Brain microvascular endothelial cell (primary cell): ENCODE measurements around the gene CHRNB4.

Source experiments
- DNase-seq: peaks from one replicate; pipeline ENCODE4 v3.0.0-alpha.2; 2020
- H3K27ac ChIP-seq: fragments of 250-450 bp; sonication (Bioruptor Pico); 2 replicates; pipeline ENCODE4 v1.5.1; 2020; ENCODE audit warnings: mild to moderate bottlenecking, moderate library complexity
- H3K27me3 ChIP-seq: fragments of 250-450 bp; sonication (Bioruptor Pico); replicated peaks from 2 replicates; pipeline ENCODE4 v1.5.1; 2020; ENCODE audit warnings: mild to moderate bottlenecking
- H3K36me3 ChIP-seq: fragments of 250-450 bp; sonication (Bioruptor Pico); replicated peaks from 2 replicates; pipeline ENCODE4 v1.5.1; 2020; ENCODE audit warnings: mild to moderate bottlenecking
- H3K4me3 ChIP-seq: 2 replicates; pipeline ENCODE4 v1.5.1; 2011; ENCODE audit warnings: low read depth, mild to moderate bottlenecking, control low read depth, low read length, moderate library complexity
- CTCF ChIP-seq: IDR thresholded peaks from 2 replicates; pipeline ENCODE4 v1.5.1; 2011; ENCODE audit warnings: low read depth, mild to moderate bottlenecking, moderate library complexity, low read length, control low read depth, inconsistent platforms; ENCODE audit errors: missing control alignments
- in situ Hi-C: cut with HindIII; loops from 2 replicates; pipeline ENCODE4 v1.10.0; 2017; ENCODE audit warnings: low sequenced_read_pairs, low pct_ligation_motif_present

Gene CHRNB4

DNA sequence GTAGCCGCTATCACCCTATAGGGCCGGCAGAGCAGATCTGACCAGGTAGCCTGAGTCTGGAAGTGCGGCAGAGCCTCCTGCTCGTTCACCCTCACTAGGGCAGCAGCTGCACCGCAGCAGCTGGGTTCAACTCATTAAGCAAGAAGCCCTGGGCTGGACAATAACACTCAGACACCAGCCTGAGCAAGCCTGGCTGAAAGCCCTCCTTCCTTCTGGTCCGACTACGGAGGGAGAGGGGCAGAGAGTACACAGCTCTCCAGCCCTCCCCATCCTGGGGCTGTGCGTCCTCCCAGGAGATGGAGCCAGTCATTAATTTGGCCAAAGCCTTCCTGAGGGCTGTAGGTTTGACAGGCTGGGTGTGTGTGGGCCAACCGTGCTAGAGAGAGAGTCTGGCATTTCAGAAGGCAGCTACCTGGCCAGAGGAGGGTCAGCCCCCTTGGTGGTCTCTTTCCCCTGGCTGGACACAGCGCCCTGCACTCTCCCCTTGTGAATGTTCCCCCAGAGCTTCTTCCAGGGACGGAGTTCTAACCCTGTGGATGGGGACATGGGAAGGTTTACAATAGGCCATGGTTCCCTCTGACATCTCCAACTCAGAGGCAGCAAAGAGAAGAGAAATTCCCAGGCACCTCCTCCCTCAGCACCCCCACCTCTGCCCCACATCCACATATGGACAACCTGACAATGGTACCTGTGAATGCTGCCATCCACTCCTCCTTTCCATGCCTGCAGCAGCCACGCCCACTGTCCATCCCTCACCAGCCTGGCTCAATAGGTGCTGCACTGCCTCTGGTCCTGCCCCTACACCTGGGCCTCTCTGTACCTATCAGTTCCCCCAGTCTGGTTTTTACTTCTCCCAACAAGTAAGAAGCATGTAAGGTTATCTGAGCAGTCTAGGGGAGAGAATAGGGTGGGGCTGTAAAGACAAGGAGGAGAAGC, 6.5 kb downstream of the CHRNB4 start:
- Histone ChIP-seq H3K4me3 (no peak overlapping the region), H3K36me3 (no peaks in the 10 kb centered on the region), H3K27me3 (peaks cover 2% of the 10 kb centered on the region), H3K27ac (no peak overlapping the region)
- DNase-seq: no peak
- TF ChIP-seq CTCF: no peak
- in situ Hi-C loops: no loop called here

DNA sequence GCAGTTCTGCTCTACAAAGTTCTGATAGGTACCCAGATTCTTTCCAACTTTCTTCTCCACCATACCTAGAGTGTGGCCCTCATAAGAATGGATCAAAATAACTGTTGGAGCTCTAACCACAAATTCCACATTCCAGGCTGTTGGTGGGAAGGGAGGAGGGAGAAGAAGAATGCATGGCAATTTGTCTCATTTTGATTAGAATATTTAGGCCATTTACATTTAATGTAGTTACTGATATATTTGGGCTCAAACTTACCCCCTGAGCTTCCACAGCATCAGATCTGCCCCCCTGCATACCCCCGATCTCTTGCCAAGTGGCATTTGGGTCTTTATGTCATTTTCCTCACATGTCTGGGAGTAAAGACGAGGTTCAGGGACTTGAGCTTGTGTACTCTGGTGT, 7.7 kb downstream of the CHRNB4 start:
- peaks cover 3% of the 10 kb centered on the region for H3K27me3 ChIP-seq
- in situ Hi-C loops: no loop called here
- TF ChIP-seq CTCF: no peak
- H3K27ac ChIP-seq: no peak overlapping the region
- H3K4me3 ChIP-seq: no peak overlapping the region
- no peaks in the 10 kb centered on the region for H3K36me3 ChIP-seq
- no peak for DNase-seq

DNA sequence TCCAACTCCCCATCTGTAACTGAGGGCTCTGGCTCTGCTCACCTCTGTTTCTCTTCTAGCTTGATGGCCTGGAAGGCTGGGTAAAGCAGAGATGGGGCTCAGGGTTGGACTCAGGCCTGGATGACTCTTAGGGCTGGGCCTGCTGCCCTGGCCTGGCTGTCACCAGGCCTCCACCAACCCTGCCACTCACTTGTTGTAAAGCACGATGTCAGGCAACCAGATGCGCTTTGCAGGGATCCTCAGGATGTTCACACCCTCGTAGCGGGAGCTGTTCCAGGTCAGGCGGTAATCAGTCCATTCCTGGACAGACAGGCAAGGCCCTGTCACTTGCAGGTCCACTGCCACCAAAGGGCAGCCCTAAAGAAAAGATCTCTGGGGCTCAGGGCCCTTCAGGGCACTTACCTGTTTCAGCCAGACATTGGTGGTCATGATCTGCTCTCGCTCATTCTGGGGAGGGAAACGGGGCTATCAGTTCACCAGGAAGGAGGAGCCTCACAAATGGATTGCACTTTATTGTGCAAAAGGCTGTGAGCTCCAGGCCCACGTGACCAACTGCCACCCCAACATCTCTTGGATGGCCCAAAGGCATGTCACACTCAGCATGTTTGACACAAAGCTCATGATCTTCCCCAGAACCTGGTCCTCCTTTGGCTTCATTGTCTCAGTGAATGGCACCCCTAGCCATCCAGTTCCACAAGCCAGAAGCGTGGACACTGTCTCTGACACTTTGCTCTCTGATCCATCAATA, 9.9 kb downstream of the CHRNB4 start:
- no peak for DNase-seq
- in situ Hi-C loops: no loop called here
- no peak for TF ChIP-seq CTCF
- Histone ChIP-seq H3K4me3 (no peak overlapping the region), H3K36me3 (no peaks in the 10 kb centered on the region), H3K27ac (no peak overlapping the region), H3K27me3 (peaks cover 17% of the 10 kb centered on the region)

DNA sequence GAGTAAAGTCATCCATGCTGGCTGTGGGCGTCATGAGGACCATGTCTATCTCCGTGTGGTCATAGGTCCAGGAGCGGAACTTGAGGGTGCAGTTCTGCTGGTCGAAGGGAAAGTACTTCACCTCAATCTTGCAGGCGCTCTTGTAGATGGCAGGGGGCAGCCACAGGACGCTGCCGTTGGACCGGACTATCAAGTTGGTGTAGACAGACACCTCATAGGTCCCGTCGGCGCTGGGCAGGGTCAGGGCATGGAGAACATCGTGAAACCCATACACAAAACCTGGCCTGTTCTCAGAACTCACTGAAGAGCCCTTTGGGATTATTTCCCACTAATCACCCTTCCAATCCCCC, 11.3 kb downstream of the CHRNB4 start:
- in situ Hi-C loops: no loop called here

GRCh38 chr15:78629031-78629715, 11.8 kb downstream of the CHRNB4 start:
- in situ Hi-C loops: no loop called here

More for the DNA sequence above, 11.3 kb downstream of the CHRNB4 start:
- Histone ChIP-seq H3K4me3 (no peak overlapping the region), H3K27ac (no peak overlapping the region), H3K36me3 (no peaks in the 10 kb centered on the region), H3K27me3 (peaks cover 17% of the 10 kb centered on the region)
- DNase-seq: no peak
- no peak for TF ChIP-seq CTCF

More at GRCh38 chr15:78629031-78629715, 11.8 kb downstream of the CHRNB4 start:
- H3K4me3 ChIP-seq: no peak overlapping the region
- no peak overlapping the region for H3K27ac ChIP-seq
- H3K36me3 ChIP-seq: no peaks in the 10 kb centered on the region
- peaks cover 19% of the 10 kb centered on the region for H3K27me3 ChIP-seq
- DNase-seq: no peak
- no peak for TF ChIP-seq CTCF
